ENCODE results near the gene HEPACAM2.

HEPACAM2 gene

GRCh38 chr7:93231259-93231658 is 5.0 kb upstream of the HEPACAM2 start:
- Histone ChIP-seq H3K79me2 (ENCODE audit: insufficient read depth, low read length) (peaks cover 14% of the 10 kb centered on the region), H3K36me3 (ENCODE audit: insufficient read depth, low read length) (no peaks in the 10 kb centered on the region), H3K9me2 (ENCODE audit: low read depth, low read length) (no peaks in the 10 kb centered on the region), H3K9ac (ENCODE audit: low read length) (peak overlapping the region; percentile 71), H3K27ac (ENCODE audit: low read depth, low read length, poor library complexity, severe bottlenecking) (no peak overlapping the region), H4K20me1 (ENCODE audit: insufficient read depth, low read length) (no peaks in the 10 kb centered on the region), H3K9me3 (ENCODE audit: low read length) (no peaks in the 10 kb centered on the region), H3K4me1 (ENCODE audit: insufficient read depth, low read length, severe bottlenecking) (peaks cover 28% of the 10 kb centered on the region), H3K4me3 (ENCODE audit: low read depth, low read length, poor library complexity, severe bottlenecking) (peak overlapping the region; percentile 84), H3K4me2 (ENCODE audit: low read length) (peak overlapping the region; percentile 70), H2AFZ (ENCODE audit: low read length) (peak overlapping the region; percentile 38), H3F3A (ENCODE audit: insufficient read depth, low read length) (no peaks in the 10 kb centered on the region), H3K27me3 (ENCODE audit: insufficient read depth, low read length) (no peaks in the 10 kb centered on the region)
- no peak for TF ChIP-seq CTCF (IDR thresholded peaks at IDR 0.05; ENCODE audit: low read length)
- TF ChIP-seq EZH2 (IDR thresholded peaks at IDR 0.05; ENCODE audit: borderline replicate concordance, low read length), result no peak

- TF ChIP-seq EZH2 (IDR thresholded peaks at IDR 0.05; ENCODE audit: borderline replicate concordance, low read length) (no peak), CTCF (IDR thresholded peaks at IDR 0.05; ENCODE audit: low read length) (peak; percentile 92)
- H4K20me1 ChIP-seq (ENCODE audit: insufficient read depth, low read length), result no peaks in the 10 kb centered on the region
- no peak overlapping the region for H3K4me2 ChIP-seq (ENCODE audit: low read length)
Measured at GRCh38 chr7:93228302-93228701, 2.0 kb upstream of the HEPACAM2 start.

GRCh38 chr7:93219868-93220267 is 6.4 kb downstream of the HEPACAM2 start:
- Histone ChIP-seq H4K20me1 (ENCODE audit: insufficient read depth, low read length) (no peaks in the 10 kb centered on the region), H3K9ac (ENCODE audit: low read length) (no peak overlapping the region), H3K27ac (ENCODE audit: low read depth, low read length, poor library complexity, severe bottlenecking) (no peak overlapping the region), H3K27me3 (ENCODE audit: insufficient read depth, low read length) (no peaks in the 10 kb centered on the region), H2AFZ (ENCODE audit: low read length) (no peak overlapping the region), H3K9me3 (ENCODE audit: low read length) (no peaks in the 10 kb centered on the region), H3F3A (ENCODE audit: insufficient read depth, low read length) (no peaks in the 10 kb centered on the region), H3K9me2 (ENCODE audit: low read depth, low read length) (no peaks in the 10 kb centered on the region), H3K4me3 (ENCODE audit: low read depth, low read length, poor library complexity, severe bottlenecking) (no peak overlapping the region), H3K4me2 (ENCODE audit: low read length) (no peak overlapping the region), H3K36me3 (ENCODE audit: insufficient read depth, low read length) (no peaks in the 10 kb centered on the region), H3K4me1 (ENCODE audit: insufficient read depth, low read length, severe bottlenecking) (no peaks in the 10 kb centered on the region), H3K79me2 (ENCODE audit: insufficient read depth, low read length) (no peaks in the 10 kb centered on the region)
- TF ChIP-seq EZH2 (IDR thresholded peaks at IDR 0.05; ENCODE audit: borderline replicate concordance, low read length), result no peak
- TF ChIP-seq CTCF (IDR thresholded peaks at IDR 0.05; ENCODE audit: low read length), result no peak

More at GRCh38 chr7:93228302-93228701, 2.0 kb upstream of the HEPACAM2 start:
- H3K27me3 ChIP-seq (ENCODE audit: insufficient read depth, low read length), result no peaks in the 10 kb centered on the region
- peaks cover 8% of the 10 kb centered on the region for H3K79me2 ChIP-seq (ENCODE audit: insufficient read depth, low read length)
- no peak overlapping the region for H3K9ac ChIP-seq (ENCODE audit: low read length)
- no peak overlapping the region for H3K4me3 ChIP-seq (ENCODE audit: low read depth, low read length, poor library complexity, severe bottlenecking)
- no peaks in the 10 kb centered on the region for H3F3A ChIP-seq (ENCODE audit: insufficient read depth, low read length)
- H3K4me1 ChIP-seq (ENCODE audit: insufficient read depth, low read length, severe bottlenecking), result peaks cover 20% of the 10 kb centered on the region
- no peak overlapping the region for H3K27ac ChIP-seq (ENCODE audit: low read depth, low read length, poor library complexity, severe bottlenecking)
- no peaks in the 10 kb centered on the region for H3K9me2 ChIP-seq (ENCODE audit: low read depth, low read length)
- H3K36me3 ChIP-seq (ENCODE audit: insufficient read depth, low read length), result no peaks in the 10 kb centered on the region
- H2AFZ ChIP-seq (ENCODE audit: low read length), result peak overlapping the region; percentile 83
- H3K9me3 ChIP-seq (ENCODE audit: low read length), result no peaks in the 10 kb centered on the region

Data from OCI-LY1 (cell line).